HG03469 (cell line): ENCODE measurements around the gene CENPB.

Experiments used
- ATAC-seq: cut with Tn5 transposase; IDR thresholded peaks from one replicate; pipeline ENCODE4 v1.9.1; 2021; ENCODE audit warnings: mild to moderate bottlenecking, moderate library complexity, moderate number of reproducible peaks; ENCODE audit not compliant: unreplicated experiment

Gene CENPB

DNA sequence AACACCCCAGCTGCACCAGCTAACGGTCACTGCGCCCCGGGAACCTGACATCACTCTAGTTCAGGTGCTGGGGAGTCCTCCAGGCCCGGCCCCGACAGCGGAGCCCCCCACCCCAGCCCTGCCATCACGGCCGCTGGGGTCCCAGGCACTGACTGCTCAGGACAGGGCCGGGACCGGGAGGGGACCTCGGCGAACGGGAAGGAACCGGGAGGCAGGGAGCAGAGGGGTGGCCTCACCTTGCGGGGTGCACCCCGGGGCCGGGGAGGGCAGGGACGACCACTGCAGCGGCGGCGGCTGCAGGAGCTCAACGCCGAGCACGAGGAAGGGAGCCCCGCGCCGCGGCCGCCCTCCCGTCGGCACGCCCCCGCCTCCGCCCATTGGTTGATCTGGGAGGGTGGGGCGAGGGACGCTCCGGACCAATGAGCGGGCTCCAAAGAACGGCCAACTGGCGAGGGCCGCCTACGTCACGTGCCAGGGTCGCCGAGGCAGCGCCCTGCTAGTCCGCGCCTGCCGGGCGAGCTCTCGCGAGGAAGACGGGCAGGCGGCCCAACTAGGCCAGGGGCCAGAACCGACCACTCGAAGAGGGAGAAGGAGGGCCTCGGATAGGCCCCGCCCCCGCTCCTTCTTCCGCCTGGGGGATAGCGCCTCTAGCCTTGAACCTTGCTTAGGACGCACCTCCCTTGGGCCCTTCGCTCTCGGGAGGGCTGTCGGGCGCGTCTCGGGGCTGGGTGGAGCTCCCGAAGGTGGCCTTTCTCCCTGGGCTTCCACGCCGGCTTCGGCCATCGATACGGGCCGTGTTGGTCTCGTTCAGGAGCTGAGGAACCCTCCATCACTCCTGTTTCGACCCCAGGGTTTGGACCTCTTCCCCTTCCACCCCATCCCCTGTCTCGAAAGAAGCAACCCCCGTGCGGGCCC, 18.9 kb downstream of the CENPB start, which contains the start of gene ADISSP:
Gene ADISSP (minus strand): TSS at position 327 of the 915 bp plus-strand sequence. CDS start 7,653 bp downstream, outside the sequence.
- ATAC-seq = peak; percentile 81

DNA sequence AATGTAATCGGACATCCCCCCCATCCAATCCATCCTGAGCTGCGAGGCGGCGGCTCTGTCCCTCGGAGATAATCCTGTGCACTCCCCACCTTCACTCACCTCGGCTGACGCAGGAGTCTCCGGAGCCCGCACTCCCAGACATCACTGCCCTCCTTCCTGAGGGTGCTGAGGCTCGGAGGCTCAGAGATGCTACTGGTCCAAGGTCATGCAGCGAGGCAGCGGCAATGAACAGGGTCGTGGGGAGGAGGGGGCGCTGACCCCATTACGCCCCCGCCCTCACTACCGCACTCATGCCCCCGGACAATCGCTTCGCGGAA, 19.5 kb downstream of the CENPB start:
- no peak for ATAC-seq

DNA sequence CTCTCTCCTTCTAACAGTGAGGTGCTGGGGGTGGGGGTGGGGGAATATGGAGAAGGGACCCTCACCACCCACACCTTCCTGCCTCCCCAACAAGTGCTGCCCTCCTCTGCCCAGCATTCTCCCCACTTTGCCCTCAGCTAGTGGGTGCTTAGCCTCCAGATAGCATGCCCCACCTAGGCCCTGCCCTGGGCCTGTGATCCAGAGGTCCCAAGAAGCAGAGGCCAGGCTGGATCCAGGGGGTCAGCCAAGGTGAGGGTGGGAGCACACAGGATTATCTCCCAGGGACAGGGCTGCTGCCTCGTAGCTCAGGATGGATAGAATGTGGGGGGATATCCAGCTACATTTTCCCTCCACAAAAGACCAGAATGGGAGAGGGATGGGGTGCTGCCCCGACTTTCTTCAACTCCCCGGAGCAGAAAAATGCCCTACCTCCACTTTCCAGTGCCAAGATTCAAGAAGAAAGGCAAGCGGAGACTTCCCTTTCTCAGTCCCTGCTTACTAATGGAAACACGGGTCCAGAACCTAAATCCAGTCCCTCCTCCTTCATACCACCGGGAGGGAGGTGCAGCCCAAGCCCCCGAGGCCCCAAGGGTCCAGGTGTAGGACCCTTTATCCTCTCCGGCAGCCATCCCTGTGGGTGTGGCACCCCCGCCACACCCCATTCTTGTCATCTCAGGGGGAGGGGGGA, 20.0 kb downstream of the CENPB start:
- ATAC-seq = no peak

DNA sequence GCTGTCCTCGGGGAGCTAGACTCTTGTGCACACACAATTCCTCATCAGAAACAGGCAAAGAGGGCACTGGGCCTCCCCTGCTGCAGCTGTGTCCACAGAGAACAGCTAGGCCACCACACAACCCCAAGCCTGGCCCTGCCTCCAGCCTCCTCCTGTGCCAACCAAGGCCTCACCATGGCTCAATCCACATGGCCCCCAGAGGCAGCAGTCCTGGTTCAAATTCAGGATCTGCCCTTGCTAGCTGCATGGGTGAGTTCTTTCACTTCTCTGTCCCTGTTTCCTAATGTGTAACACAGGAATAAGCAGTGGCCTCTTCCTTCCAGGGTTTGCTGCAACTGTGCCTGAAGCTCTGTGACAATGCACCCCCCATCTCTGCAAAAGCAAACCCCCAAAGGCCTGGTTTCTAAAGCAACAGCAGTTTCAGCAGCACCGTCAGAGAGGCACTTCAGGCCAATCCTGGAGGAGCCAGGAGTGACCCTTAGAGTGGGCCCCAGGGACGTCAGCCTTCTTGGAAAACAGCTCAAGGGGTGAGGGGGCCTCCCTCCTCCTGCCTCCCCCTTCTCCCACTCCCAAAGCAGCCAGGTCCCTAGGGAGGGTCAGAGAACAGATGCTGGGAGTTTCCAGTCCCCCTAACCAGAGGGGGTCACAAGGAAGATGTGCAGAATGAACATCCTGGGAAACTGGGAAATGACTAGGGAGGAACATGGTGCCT, 21.2 kb downstream of the CENPB start:
- ATAC-seq = no peak

DNA sequence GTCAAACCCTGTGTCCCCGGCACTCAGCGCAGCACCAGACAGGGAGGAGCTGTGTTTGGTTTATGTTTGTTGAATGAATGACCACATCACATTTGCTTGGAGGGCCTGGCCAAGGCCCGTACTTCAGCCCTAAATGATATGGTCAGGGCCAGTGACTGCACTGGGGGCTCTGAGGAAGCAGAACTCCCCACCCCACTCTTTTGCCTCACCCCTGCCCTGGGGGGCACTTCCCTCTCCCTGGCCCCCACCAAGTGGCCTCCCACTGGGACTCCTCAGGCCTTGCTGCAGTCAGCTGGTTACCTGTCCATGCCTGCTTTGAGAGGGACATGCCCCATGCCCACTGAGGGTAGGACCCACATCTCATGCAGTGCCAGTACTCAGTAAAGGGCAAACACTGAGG, 21.9 kb downstream of the CENPB start:
- ATAC-seq = no peak

DNA sequence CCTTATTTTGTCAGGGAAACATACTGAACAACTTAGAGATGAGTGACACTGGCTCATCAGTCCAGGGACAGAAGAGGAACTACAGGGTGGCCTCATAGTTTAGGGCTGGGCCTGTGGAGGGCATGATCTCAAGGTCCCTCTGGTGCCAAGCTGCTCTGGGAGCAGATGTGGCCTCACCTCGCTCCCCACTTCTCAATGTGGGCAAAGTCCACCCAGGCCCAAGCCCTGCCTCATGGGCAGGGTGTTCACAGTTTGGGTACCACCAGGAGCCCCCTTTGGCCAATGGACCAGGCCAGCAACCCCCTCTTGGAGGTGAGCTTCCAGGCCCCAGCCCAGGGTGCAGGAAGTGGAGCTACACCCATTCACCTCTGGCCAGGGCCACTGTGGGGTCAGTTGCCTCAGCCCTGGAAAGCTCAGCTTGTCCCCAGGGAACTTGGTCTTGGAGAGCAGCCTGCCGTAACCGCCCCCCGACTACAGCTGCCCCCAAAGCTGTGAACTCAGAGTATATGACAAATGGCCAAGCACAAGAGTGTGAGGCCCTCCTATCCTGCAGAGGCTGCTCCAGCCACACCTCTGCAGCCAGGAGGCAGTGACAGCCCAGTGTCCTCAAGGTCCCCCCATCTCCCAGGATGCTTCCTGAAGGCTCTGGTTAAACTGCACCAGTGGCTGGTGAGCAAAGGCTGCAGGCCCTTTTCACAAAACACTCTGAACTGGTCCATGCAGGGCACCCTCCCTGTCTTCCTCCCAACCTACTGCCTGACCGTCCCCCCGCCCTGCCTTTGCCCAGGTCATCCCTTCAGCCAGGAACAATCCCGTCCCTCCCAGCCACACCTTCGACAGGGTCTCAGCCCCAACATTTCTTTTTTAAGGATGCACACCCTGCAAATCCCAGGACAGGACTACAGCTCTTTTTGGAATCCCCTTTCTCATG, 22.6 kb downstream of the CENPB start:
- ATAC-seq = no peak

DNA sequence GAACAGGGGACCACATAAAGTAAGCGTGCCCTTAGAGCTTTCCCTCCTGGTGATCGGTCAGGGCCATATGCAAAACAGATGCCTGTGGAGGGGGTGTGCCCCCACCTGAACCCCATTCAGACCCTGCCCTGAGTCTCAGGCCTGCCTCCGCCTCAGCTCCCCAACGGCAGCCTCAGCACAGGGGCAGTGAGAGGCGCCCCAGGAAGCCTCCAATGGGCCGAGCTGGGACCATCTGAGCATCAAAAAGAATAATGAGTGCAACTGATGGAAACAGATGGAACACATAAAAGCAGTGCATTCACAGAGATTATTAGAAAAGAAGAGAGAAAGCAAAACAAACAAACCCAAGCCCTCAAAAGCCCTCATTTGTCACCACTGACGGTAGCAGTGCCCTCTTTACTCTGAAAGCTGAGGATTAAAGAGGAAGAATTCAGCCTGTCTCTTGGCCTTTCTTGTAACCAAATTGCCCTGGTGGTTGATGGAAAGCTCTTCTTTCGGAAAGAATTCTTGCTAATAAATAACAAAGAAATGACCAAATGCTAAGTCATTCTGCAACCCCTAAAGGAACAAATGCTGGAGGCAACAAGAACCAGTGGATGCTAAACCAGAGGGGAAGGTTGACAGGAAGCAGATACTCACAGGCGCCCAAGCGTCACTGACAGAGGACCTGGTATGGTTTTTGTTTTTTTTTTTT, 25.7 kb downstream of the CENPB start:
- no peak for ATAC-seq

DNA sequence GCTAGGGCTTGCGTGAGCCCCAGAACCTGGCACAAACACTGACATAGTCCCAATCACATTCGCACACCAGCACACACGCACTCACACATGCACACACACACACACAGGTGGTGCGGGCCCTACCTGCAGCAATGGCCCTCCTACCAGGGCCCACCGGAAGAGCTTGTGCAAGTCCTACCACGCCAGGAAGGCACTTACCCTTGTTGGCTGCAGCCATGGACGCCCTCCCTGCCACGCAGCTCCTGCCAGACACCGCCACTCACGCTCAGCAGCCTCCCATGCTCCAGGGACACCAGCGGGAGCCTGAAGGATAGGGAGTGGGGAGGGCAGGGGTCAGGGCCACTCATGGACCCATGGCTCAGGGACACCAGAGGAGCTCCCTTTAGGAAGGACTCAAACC, 26.7 kb downstream of the CENPB start:
- no peak for ATAC-seq

DNA sequence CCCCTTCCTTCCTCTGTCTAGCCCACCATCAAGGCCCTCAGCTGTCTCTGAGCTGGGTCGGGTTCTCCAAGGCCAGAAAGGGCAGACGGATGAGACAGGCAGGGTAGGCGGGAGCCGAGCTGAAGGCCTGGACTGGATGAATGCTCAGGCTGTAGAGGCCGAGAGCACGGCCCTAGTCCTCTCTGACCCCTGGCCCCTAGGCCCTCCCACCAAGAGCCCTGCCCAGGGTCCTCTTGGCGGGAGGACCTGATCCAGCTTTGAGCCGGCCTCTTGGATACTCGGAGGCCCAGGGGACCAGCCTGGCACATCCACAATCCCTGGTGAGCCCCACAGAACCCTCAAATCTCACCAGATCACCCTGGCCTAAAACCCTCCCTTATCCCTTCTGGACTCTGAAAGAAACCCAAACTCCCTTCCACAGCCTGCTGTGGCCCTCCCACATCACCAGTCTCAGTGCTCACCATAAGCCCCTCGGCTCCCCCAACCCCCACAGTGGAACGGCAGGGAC, 27.2 kb downstream of the CENPB start:
- no peak for ATAC-seq

DNA sequence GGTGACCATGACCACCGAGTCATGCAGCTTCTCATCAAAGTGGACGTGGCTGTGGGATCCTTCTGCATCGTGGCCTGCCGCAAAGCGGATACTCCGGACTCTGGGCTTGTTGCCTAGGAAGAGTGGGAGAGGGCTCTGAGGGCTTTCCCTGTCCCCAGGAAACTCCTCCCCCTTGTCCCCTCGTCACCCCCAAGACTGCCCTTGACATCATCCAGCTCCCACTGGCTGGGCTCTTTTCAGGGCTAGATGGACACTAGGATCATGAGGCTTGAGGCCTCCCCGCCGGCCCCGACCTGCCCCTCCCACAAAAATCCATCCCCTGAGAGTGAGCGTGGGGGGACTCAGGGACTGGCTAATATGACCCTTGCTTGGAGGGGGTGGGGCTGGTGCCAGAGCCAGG, 28.0 kb downstream of the CENPB start:
- no peak for ATAC-seq

DNA sequence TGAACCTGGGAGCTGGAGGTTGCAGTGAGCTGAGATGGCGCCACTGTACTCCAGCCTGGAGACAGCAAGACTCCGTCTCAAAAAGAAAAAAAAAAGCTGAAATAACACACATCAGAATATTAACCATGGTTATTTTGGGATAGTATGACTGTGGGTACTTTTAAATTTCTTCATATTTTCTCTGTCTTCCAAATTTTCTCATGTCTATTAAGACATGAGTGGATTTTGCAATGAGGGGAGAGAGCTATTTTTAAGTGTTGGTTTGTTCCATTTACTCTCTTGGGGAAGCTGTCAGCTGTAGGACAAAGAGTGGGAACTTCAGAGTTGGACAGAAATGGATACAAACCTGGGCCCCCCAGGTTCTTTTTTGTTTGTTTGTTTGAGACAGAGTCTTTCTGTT, 29.3 kb downstream of the CENPB start:
- no peak for ATAC-seq

DNA sequence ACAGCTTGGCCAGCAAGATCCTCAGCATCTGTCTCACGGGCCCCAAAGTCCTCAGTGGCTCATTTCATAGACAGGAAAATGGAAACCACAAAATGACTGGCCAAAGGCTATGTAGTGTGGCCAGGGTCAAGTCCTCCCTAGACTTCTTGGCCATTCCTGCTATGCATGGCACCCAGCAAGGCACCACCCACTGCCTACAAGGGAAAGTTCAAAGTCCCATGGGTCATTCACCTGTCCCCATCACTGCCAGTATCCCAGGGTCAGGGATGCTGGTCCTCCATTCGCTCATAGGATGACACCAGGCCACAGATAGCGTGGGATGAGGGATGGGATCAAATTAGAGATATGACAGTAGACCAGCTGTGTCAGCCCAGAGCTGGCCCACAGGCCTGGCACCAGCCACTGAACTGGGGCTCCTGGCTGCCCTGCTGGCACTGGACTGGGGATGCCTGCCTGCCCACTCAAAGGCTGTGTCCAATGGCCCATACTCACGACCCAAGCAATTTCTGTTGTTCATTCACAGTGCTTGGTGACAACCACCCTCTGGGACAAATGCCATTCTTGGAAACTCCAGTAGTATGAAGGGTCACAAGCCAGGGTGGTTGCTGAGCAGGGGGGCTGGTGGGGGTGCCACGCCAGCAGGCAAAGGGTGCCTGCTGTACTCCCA, 30.6 kb downstream of the CENPB start:
- no peak for ATAC-seq

DNA sequence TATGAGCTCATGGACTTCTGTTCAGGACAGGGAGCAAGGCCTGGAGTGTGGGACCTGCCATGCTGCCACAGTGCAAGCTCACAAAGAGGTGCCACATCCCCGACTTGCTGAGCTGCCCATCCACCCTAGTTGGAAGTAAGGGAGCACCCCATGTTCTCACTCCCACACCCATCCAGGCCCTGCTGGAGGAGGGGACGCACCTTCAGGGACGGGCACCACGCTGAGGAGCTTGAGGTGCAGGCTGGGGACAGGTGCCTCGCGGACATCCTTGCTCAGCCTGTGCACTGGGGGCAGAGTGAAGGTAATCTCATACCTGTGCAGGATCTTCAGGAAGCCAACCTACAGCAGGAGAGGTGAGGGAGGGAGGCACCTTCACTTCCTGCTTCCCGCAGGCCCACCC, 31.3 kb downstream of the CENPB start:
- no peak for ATAC-seq

DNA sequence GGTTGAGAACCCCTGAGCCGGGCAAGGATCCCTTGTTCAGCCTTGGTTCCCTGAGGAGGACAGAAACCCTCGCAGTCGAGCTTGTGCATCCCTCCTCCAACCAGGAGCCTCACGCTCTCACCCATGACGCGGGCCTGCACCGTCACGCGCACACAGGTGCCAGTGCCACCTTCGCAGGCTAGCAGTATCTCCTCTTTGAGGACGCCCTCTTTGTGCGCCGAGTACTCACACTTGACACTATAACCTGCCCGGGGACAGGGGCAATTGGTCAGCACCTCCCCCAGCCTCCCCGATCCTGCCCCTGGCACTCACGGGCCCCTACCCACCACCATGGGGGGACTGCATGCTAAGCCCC, 32.3 kb downstream of the CENPB start:
- ATAC-seq = no peak

DNA sequence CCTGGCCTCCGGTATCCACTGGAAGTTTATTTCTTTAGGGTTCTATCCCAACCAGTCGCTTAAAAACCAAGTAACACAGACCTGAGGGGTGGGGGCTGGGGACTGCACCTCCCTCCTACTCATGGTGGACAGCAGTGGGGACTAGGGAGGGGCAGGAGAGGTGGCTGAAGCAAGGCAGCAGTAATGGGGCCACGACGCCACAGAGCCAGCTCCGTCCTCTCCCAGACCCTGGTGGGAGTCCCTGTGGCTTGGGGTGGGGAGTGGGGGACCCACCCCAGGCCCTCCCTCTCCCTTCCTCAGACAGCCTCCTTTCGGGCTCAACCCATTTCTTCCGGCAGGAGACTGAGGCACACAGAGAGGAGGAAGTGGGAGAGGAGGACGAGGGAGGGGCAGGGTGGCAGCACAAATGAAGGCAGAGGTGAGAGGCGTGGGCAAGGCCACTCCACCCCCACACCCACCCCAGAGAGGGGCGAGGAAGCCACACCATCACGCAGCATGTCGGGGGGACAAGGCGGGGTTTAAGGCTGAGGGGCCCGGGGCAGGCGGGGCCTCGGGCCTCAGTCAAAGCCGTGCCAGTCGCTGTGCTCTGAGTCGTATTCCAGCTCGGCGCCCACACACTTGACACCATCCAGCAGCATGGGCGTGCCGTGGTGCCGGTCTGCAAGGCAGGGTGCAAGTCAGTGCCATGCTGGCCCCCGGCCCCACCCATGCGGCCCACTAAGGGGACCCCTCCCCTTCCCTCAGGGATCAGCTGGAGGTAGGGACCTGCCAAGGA, 32.9 kb downstream of the CENPB start:
- no peak for ATAC-seq

DNA sequence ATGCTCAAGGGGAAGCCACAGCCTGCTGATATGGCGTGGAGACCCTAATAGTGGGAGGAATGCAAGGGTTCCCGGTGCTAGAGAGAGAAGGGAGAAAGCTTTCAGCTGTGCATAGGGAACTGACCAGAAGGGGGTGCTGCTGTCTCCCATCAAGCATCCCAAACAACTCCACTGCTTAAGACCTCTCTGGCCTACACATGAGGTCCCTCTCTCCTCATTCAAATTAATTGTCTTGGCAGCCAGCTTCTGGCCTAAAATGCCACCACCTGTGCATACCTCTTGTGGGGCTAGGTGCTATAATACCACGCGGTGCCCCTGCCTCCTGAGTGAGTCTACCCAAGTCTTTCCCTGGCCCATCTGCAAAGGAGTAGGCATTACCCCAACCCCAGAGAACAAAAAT, 33.4 kb downstream of the CENPB start:
- no peak for ATAC-seq

DNA sequence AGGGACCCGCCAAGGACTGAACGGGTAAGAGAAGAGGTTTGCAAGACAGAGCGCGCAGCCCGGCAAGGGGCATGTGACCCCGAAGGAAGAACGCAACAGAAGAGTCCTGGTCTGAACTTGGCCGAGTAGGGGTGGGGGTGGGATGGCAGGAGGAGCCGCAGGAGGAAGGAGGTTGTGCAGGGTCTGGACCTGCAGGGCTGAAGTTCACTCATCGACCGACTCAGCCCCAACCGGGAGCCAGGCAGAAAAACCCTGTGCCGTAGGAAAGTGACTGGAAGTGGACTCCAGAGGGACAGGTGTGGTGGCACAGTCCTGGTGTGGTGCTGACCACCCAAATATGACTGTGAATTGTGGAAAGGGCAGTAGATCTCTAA, 34.2 kb downstream of the CENPB start:
- ATAC-seq = no peak

DNA sequence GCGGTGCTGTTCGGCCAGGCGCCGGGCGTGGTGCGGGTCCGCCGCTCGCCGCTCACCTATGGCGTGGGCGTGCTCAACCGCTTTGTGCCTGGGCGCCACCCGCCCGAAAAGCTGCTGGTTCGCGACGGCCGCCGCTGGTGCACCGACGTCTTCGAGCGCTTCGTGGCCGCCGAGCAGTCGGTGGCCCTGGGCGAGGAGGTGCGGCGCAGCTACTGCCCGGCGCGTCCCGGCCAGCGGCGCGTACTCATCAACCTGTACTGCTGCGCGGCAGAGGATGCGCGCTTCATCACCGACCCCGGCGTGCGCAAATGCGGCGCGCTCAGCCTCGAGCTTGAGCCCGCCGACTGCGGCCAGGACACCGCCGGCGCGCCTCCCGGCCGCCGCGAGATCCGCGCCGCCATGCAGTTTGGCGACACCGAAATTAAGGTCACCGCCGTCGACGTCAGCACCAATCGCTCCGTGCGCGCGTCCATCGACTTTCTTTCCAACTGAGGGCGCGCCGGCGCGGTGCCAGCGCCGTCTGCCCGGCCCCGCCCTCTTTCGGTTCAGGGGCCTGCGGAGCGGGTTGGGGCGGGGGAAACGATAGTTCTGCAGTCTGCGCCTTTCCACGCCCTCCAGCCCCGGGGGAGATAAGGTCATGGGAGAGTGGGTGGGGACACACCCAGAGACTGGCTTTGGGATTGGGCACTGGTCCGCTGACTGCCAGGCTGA, 34.7 kb downstream of the CENPB start:
- ATAC-seq = no peak
